Spleen (tissue), 7 donors: ENCODE results near the gene GBP7.

Experiments used
- CTCF ChIP-seq, 11 experiments: fragments of 200-600 bp in 7 of 11; fragments of 450-650 bp in 4 of 11; sonication (generic) in 4 of 11; IDR thresholded peaks in 8 of 11; conservative IDR thresholded peaks in 3 of 11; 1 replicate in 7 of 11; 2 replicates in 4 of 11; pipeline versions ENCODE4 v1.4.0 to v1.8.0; 2016 to 2021; ENCODE audit warnings: antibody characterized with exemption in 11 of 11, inconsistent platforms in 4 of 11, mild to moderate bottlenecking in 1 of 11
- POLR2A ChIP-seq, 3 donors: fragments of 450-650 bp; IDR thresholded peaks; one replicate each; pipeline ENCODE4 v1.5.1; 2017; ENCODE audit warnings: antibody characterized with exemption in 3 of 3, mild to moderate bottlenecking in 1 of 3
- donor health status: DM: no; HTN: no; CAD: no; lungs with moderate emphysema.
- donor health status: DM: no; HTN: no; CAD: no.
- donor health status: DM: no; HTN: no; CAD: no.

DNA sequence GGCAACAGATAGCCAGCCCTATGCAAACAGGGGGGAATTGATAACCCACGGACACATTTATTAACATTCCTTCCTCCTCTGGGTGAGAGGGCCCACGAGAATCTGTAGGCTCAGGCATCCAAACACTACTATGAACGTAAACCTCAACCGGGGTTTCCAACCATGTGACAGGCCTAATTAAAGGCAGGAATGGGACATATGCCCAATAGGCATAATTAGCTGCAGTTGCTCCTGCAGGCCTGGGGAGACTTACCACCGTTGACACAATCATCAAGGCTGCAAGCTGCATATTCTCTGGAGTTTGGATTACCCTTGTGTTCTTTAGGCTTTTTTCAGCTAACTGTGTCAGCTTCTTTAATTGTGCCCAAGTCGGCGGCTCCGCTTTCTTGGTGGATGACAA lies 88.6 kb downstream of the GBP7 start:
- no peak for TF ChIP-seq CTCF (IDR thresholded peaks at IDR 0.05 in 8 of 11, conservative IDR thresholded peaks at IDR 0.05 in 3 of 11)
- TF ChIP-seq POLR2A (IDR thresholded peaks at IDR 0.05) = no peak
